Cardiac muscle cell (in vitro differentiated cells and primary cell): Measurements from ENCODE around the gene SON. TPM values are rescaled to one million over a fixed set of nuclear protein-coding genes. Genes with fewer than 3 reads are reported as not detected.
"Not testable (repeated sequence)": the region's sequence is repeated elsewhere in the genome, so short reads cannot be mapped to it uniquely, and the experiment has no call there.

Experiments used
- DNase-seq, 2 donors: peaks; one replicate each; pipeline versions ENCODE4 v3.0.0 to v3.0.0-alpha.2; 2010 to 2017; ENCODE audit warnings: low read depth in 1 of 2, low spot score in 1 of 2
- H3K27ac ChIP-seq: fragments of 200-600 bp; sonication (generic); 2 replicates; pipeline ENCODE4 v1.5.1; 2016
- H3K27me3 ChIP-seq: fragments of 200-600 bp; sonication (generic); 2 replicates; pipeline ENCODE4 v1.6.0; 2016; ENCODE audit warnings: control low read depth
- H3K36me3 ChIP-seq: fragments of 200-600 bp; sonication (generic); 2 replicates; pipeline ENCODE4 v1.5.1; 2016; ENCODE audit warnings: control low read depth
- H3K4me1 ChIP-seq: fragments of 200-600 bp; sonication (generic); 2 replicates; pipeline ENCODE4 v1.8.1; 2017; ENCODE audit warnings: low read depth, mild to moderate bottlenecking, mixed run types
- H3K4me3 ChIP-seq: fragments of 200-600 bp; sonication (generic); 2 replicates; pipeline ENCODE4 v1.5.1; 2016; ENCODE audit warnings: mild to moderate bottlenecking
- H3K9me3 ChIP-seq: fragments of 200-600 bp; sonication (generic); 2 replicates; pipeline ENCODE4 v1.5.1; 2017; ENCODE audit warnings: low read depth, mild to moderate bottlenecking, control low read depth
- polyA plus RNA-seq: library from polyadenylated mRNA; unstranded; fragments of >200 nt; fragmentation: Nextera tagmentation; extraction: Ambion mirVana; gene quantifications from 2 replicates; pipeline ENCODE4 v1.2.1, GENCODE V29; 2016
- total RNA-seq: library from RNA; depleted of rRNA; stranded (reverse); fragments of >200 nt; gene quantifications from 2 replicates; pipeline ENCODE4 v1.2.3, GENCODE V29; 2016
- TF ChIP-seq, protein P1 (sequence below): IDR thresholded peaks from 2 replicates; pipeline ENCODE4 v1.5.1; 2012; ENCODE audit warnings: low read depth, mild to moderate bottlenecking, low read length

Gene SON
- total and polyA plus RNA-seq, 2 experiments from 2014 or later = 161 to 314 TPM

- H3K27me3 ChIP-seq = no peaks in the 10 kb centered on the region
- H3K4me3 ChIP-seq = no peak overlapping the region
- no peaks in the 10 kb centered on the region for H3K4me1 ChIP-seq
- DNase-seq = no peak
- H3K27ac ChIP-seq = no peak overlapping the region
- H3K9me3 ChIP-seq = no peaks in the 10 kb centered on the region
- peaks cover 69% of the 10 kb centered on the region for H3K36me3 ChIP-seq
- TF ChIP-seq, protein P1, sequence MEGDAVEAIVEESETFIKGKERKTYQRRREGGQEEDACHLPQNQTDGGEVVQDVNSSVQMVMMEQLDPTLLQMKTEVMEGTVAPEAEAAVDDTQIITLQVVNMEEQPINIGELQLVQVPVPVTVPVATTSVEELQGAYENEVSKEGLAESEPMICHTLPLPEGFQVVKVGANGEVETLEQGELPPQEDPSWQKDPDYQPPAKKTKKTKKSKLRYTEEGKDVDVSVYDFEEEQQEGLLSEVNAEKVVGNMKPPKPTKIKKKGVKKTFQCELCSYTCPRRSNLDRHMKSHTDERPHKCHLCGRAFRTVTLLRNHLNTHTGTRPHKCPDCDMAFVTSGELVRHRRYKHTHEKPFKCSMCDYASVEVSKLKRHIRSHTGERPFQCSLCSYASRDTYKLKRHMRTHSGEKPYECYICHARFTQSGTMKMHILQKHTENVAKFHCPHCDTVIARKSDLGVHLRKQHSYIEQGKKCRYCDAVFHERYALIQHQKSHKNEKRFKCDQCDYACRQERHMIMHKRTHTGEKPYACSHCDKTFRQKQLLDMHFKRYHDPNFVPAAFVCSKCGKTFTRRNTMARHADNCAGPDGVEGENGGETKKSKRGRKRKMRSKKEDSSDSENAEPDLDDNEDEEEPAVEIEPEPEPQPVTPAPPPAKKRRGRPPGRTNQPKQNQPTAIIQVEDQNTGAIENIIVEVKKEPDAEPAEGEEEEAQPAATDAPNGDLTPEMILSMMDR = no peak
Observed at GRCh38 chr21:33566514-33566913, 23.7 kb downstream of the SON start.

GRCh38 chr21:33567914-33568313 is 25.1 kb downstream of the SON start:
- Histone ChIP-seq H3K4me3 (no peak overlapping the region), H3K27me3 (no peaks in the 10 kb centered on the region), H3K36me3 (peaks cover 64% of the 10 kb centered on the region), H3K4me1 (no peaks in the 10 kb centered on the region), H3K27ac (no peak overlapping the region), H3K9me3 (no peaks in the 10 kb centered on the region)
- no peak for DNase-seq
- TF ChIP-seq, protein P1 = no peak

GRCh38 chr21:33568448-33568847 is 25.6 kb downstream of the SON start:
- no peaks in the 10 kb centered on the region for H3K27me3 ChIP-seq
- TF ChIP-seq, protein P1 = no peak
- H3K4me1 ChIP-seq = no peaks in the 10 kb centered on the region
- H3K4me3 ChIP-seq = no peak overlapping the region
- no peaks in the 10 kb centered on the region for H3K9me3 ChIP-seq
- DNase-seq = no peak
- peaks cover 65% of the 10 kb centered on the region for H3K36me3 ChIP-seq
- H3K27ac ChIP-seq = no peak overlapping the region

GRCh38 chr21:33569991-33570390 is 27.2 kb downstream of the SON start:
- TF ChIP-seq, protein P1 = no peak
- DNase-seq = no peak
- Histone ChIP-seq H3K36me3 (peaks cover 76% of the 10 kb centered on the region), H3K27me3 (no peaks in the 10 kb centered on the region), H3K9me3 (no peaks in the 10 kb centered on the region), H3K4me3 (no peak overlapping the region), H3K27ac (no peak overlapping the region), H3K4me1 (no peaks in the 10 kb centered on the region)

- Histone ChIP-seq H3K9me3 (no peaks in the 10 kb centered on the region), H3K4me3 (no peak overlapping the region), H3K27ac (peak overlapping the region; percentile 7), H3K27me3 (no peaks in the 10 kb centered on the region), H3K36me3 (peaks cover 87% of the 10 kb centered on the region), H3K4me1 (no peaks in the 10 kb centered on the region)
- no peak for DNase-seq
- TF ChIP-seq, protein P1 = no peak
Observed at GRCh38 chr21:33572350-33572749, 29.5 kb downstream of the SON start.

DNA sequence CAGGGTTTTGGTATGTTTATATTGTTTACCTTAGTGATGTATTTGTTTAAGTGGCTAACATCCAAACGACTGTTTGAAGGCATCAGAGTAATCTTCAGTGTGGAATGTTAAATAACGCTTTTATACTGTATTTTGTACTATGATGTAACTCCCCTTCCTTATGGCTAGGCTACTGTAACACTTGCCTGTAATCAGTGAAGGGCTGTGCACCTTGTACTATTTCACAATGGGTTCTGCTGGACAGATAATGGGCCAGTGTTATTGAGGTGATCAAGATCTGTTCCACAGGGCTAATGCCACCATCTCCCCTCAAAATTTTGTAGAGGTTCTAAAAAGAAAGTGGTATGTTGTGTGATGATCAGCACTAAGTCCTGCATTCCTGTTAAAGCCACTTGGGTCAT is 33.9 kb downstream of the SON start:
- H3K36me3 ChIP-seq = peaks cover 68% of the 10 kb centered on the region
- not testable (repeated sequence) for DNase-seq, H3K4me3 ChIP-seq, H3K9me3 ChIP-seq, H3K4me1 ChIP-seq, H3K27me3 ChIP-seq, H3K27ac ChIP-seq
